ENCODE data around the gene RNF130. TPM values are rescaled to one million over a fixed set of nuclear protein-coding genes. Genes with fewer than 3 reads are reported as not detected.

RNF130 gene
- total and polyA plus RNA-seq, 3 experiments from 2014 or later, result 15.7 to 22.7 (median 15.9) TPM

- CTCF ChIA-PET, result interaction anchor here (0.9 to 1.6 kb wide), 2 partner anchors 112 to 146 kb away, joined by 3 read pairs; no protein-coding TSS in a partner anchor
These were observed 157.4 kb downstream of the RNF130 start for GRCh38 chr5:179914032-179914755.

GRCh38 chr5:179913461-179913860 is 158.1 kb downstream of the RNF130 start:
- Histone ChIP-seq H3K4me1 (ENCODE audit: insufficient read depth, low read length) (peaks cover 2% of the 10 kb centered on the region), H3K27me3 (ENCODE audit: insufficient read depth, low read length, poor library complexity, severe bottlenecking) (no peaks in the 10 kb centered on the region), H3K9me3 (ENCODE audit: low read length) (no peaks in the 10 kb centered on the region), H3K4me3 (ENCODE audit: low read length) (no peak overlapping the region), H3K27ac (ENCODE audit: low read depth, low read length) (no peak overlapping the region), H3K36me3 (ENCODE audit: insufficient read depth, low read length) (no peaks in the 10 kb centered on the region)
- H3K4me3 Mint-ChIP-seq, result no peak overlapping the region
- POLR2A ChIA-PET, result no interaction called here
- peaks cover 0 to 4% (median 0%) of the 10 kb centered on the region in 3 donors for H3K36me3 Mint-ChIP-seq
- H3K4me1 Mint-ChIP-seq, result peaks cover 2 to 10% (median 6%) of the 10 kb centered on the region in 3 donors
- CTCF ChIA-PET, result interaction anchor here (1.6 kb wide), 1 partner anchor 111 kb away, joined by 3 read pairs; no protein-coding TSS in a partner anchor
- H3K27me3 Mint-ChIP-seq, result peaks cover 8 to 14% of the 10 kb centered on the region in 2 donors
- no peaks in the 10 kb centered on the region for H3K9me3 Mint-ChIP-seq
- no peak overlapping the region for H3K27ac Mint-ChIP-seq
- DNase-seq, result no peak

More at GRCh38 chr5:179914032-179914755, 157.4 kb downstream of the RNF130 start:
- H3K36me3 Mint-ChIP-seq, result peaks cover 0 to 4% (median 0%) of the 10 kb centered on the region in 3 donors
- Histone ChIP-seq H3K27me3 (ENCODE audit: insufficient read depth, low read length, poor library complexity, severe bottlenecking) (no peaks in the 10 kb centered on the region), H3K27ac (ENCODE audit: low read depth, low read length) (no peak overlapping the region), H3K4me3 (ENCODE audit: low read length) (no peak overlapping the region), H3K4me1 (ENCODE audit: insufficient read depth, low read length) (no peaks in the 10 kb centered on the region), H3K36me3 (ENCODE audit: insufficient read depth, low read length) (no peaks in the 10 kb centered on the region), H3K9me3 (ENCODE audit: low read length) (no peaks in the 10 kb centered on the region)
- peaks cover 8 to 14% of the 10 kb centered on the region in 2 donors for H3K27me3 Mint-ChIP-seq
- H3K4me3 Mint-ChIP-seq, result no peak overlapping the region
- POLR2A ChIA-PET, result no interaction called here
- DNase-seq, result no peak
- H3K27ac Mint-ChIP-seq, result peak overlapping the region in 1 of 8 donors; percentile 60
- no peaks in the 10 kb centered on the region for H3K9me3 Mint-ChIP-seq
- H3K4me1 Mint-ChIP-seq, result peaks cover 0 to 6% (median 6%) of the 10 kb centered on the region in 3 donors

- no peaks in the 10 kb centered on the region for H3K36me3 ChIP-seq (ENCODE audit: insufficient read depth, low read length)
- H3K9me3 ChIP-seq (ENCODE audit: low read length), result no peaks in the 10 kb centered on the region
- ChIA-PET POLR2A (no interaction called here), CTCF (interaction anchor here (1.6 kb wide), 1 partner anchor 111 kb away, joined by 3 read pairs; no protein-coding TSS in a partner anchor)
- peak overlapping the region in 1 of 8 donors; percentile 72 for H3K27ac Mint-ChIP-seq
- peaks cover 7% of the 10 kb centered on the region for H3K4me1 ChIP-seq (ENCODE audit: insufficient read depth, low read length)
- peaks cover 5 to 10% of the 10 kb centered on the region in 2 donors for H3K27me3 Mint-ChIP-seq
- H3K4me3 ChIP-seq (ENCODE audit: low read length), result no peak overlapping the region
- H3K4me3 Mint-ChIP-seq, result no peak overlapping the region
- H3K9me3 Mint-ChIP-seq, result no peaks in the 10 kb centered on the region
- peaks cover 0 to 4% (median 0%) of the 10 kb centered on the region in 3 donors for H3K36me3 Mint-ChIP-seq
- no peak for DNase-seq
- no peak overlapping the region for H3K27ac ChIP-seq (ENCODE audit: low read depth, low read length)
- H3K27me3 ChIP-seq (ENCODE audit: insufficient read depth, low read length, poor library complexity, severe bottlenecking), result no peaks in the 10 kb centered on the region
- peaks cover 2 to 10% (median 6%) of the 10 kb centered on the region in 3 donors for H3K4me1 Mint-ChIP-seq
These were observed 158.6 kb downstream of the RNF130 start for GRCh38 chr5:179912951-179913350.

GRCh38 chr5:179912386-179912785 is 159.2 kb downstream of the RNF130 start:
- Histone ChIP-seq H3K27me3 (ENCODE audit: insufficient read depth, low read length, poor library complexity, severe bottlenecking) (no peaks in the 10 kb centered on the region), H3K27ac (ENCODE audit: low read depth, low read length) (no peak overlapping the region), H3K4me3 (ENCODE audit: low read length) (no peak overlapping the region), H3K9me3 (ENCODE audit: low read length) (no peaks in the 10 kb centered on the region), H3K4me1 (ENCODE audit: insufficient read depth, low read length) (peaks cover 7% of the 10 kb centered on the region), H3K36me3 (ENCODE audit: insufficient read depth, low read length) (no peaks in the 10 kb centered on the region)
- CTCF ChIA-PET, result no interaction called here
- Mint-ChIP-seq H3K4me3 (no peak overlapping the region), H3K9me3 (no peaks in the 10 kb centered on the region), H3K36me3 (peaks cover 0 to 4% (median 0%) of the 10 kb centered on the region in 3 donors), H3K4me1 (peaks cover 2 to 10% (median 6%) of the 10 kb centered on the region in 3 donors), H3K27ac (no peak overlapping the region), H3K27me3 (peaks cover 4 to 8% of the 10 kb centered on the region in 2 donors)
- DNase-seq, result no peak
- POLR2A ChIA-PET, result no interaction called here

- H3K9me3 ChIP-seq (ENCODE audit: low read length), result no peaks in the 10 kb centered on the region
- Mint-ChIP-seq H3K4me1 (peaks cover 15 to 30% (median 16%) of the 10 kb centered on the region in 3 donors), H3K27ac (peak overlapping the region in 2 of 8 donors; percentile 37 to 61), H3K27me3 (no peaks in the 10 kb centered on the region), H3K36me3 (peaks cover 0 to 10% (median 6%) of the 10 kb centered on the region in 3 donors), H3K9me3 (no peaks in the 10 kb centered on the region), H3K4me3 (peak overlapping the region in 6 of 7 donors; percentile 5 to 86 (median 62))
- no peaks in the 10 kb centered on the region for H3K36me3 ChIP-seq (ENCODE audit: insufficient read depth, low read length)
- POLR2A ChIA-PET, result interaction anchor here (0.6 kb wide), 1 partner anchor 197 kb away, joined by 4 read pairs; no protein-coding TSS in a partner anchor
- H3K4me3 ChIP-seq (ENCODE audit: low read length), result no peak overlapping the region
- CTCF ChIA-PET, result interaction anchor here (1.5 to 5.7 kb wide), 2 partner anchors 8 to 107 kb away, joined by 6 to 37 read pairs; no protein-coding TSS in a partner anchor
- H3K27ac ChIP-seq (ENCODE audit: low read depth, low read length), result no peak overlapping the region
- no peak for DNase-seq
- H3K27me3 ChIP-seq (ENCODE audit: insufficient read depth, low read length, poor library complexity, severe bottlenecking), result no peaks in the 10 kb centered on the region
- peaks cover 17% of the 10 kb centered on the region for H3K4me1 ChIP-seq (ENCODE audit: insufficient read depth, low read length)
These were observed 162.3 kb downstream of the RNF130 start for GRCh38 chr5:179909224-179909623.

GRCh38 chr5:179908528-179908927 is 163.0 kb downstream of the RNF130 start:
- ChIA-PET CTCF (interaction anchor here (0.6 to 5.7 kb wide), 12 partner anchors 8 to 176 kb away, joined by 3 to 37 read pairs (median 4); partner anchors contain the start of genes MAML1 and SQSTM1), POLR2A (no interaction called here)
- no peaks in the 10 kb centered on the region for H3K36me3 ChIP-seq (ENCODE audit: insufficient read depth, low read length)
- Mint-ChIP-seq H3K4me3 (peak overlapping the region; percentile 59 to 91 (median 82)), H3K36me3 (peaks cover 0 to 15% (median 9%) of the 10 kb centered on the region in 3 donors), H3K9me3 (no peaks in the 10 kb centered on the region), H3K27ac (peak overlapping the region in 3 of 8 donors; percentile 9 to 77 (median 77)), H3K27me3 (no peaks in the 10 kb centered on the region), H3K4me1 (peaks cover 16 to 30% (median 16%) of the 10 kb centered on the region in 3 donors)
- no peak overlapping the region for H3K27ac ChIP-seq (ENCODE audit: low read depth, low read length)
- H3K9me3 ChIP-seq (ENCODE audit: low read length), result no peaks in the 10 kb centered on the region
- peaks cover 17% of the 10 kb centered on the region for H3K4me1 ChIP-seq (ENCODE audit: insufficient read depth, low read length)
- no peak for DNase-seq
- H3K27me3 ChIP-seq (ENCODE audit: insufficient read depth, low read length, poor library complexity, severe bottlenecking), result no peaks in the 10 kb centered on the region
- H3K4me3 ChIP-seq (ENCODE audit: low read length), result no peak overlapping the region

- no peaks in the 10 kb centered on the region for H3K9me3 ChIP-seq (ENCODE audit: low read length)
- no peaks in the 10 kb centered on the region for H3K27me3 ChIP-seq (ENCODE audit: insufficient read depth, low read length, poor library complexity, severe bottlenecking)
- ChIA-PET CTCF (interaction anchor here (0.6 to 5.7 kb wide), 14 partner anchors 9 to 175 kb away, joined by 3 to 37 read pairs (median 4); partner anchors contain the start of genes MAML1 and SQSTM1), POLR2A (no interaction called here)
- H3K27ac Mint-ChIP-seq, result peak within 1 kb of the TSS; percentile 72 to 92 (median 78)
- H3K4me3 Mint-ChIP-seq, result peak within 1 kb of the TSS; percentile 84 to 91 (median 86)
- peak within 1 kb of the TSS; percentile 51 for H3K27ac ChIP-seq (ENCODE audit: low read depth, low read length)
- no peaks in the 10 kb centered on the region for H3K36me3 ChIP-seq (ENCODE audit: insufficient read depth, low read length)
- no peaks in the 10 kb centered on the region for H3K9me3 Mint-ChIP-seq
- no peaks in the 10 kb centered on the region for H3K27me3 Mint-ChIP-seq
- peaks cover 0 to 22% (median 10%) of the 10 kb centered on the region in 3 donors for H3K36me3 Mint-ChIP-seq
- peak within 1 kb of the TSS; percentile 44 for H3K4me3 ChIP-seq (ENCODE audit: low read length)
- peak; percentile 65 to 80 (median 74) for DNase-seq
- peaks cover 17% of the 10 kb centered on the region for H3K4me1 ChIP-seq (ENCODE audit: insufficient read depth, low read length)
- H3K4me1 Mint-ChIP-seq, result peaks cover 16 to 30% (median 17%) of the 10 kb centered on the region in 3 donors
These were observed 163.8 kb downstream of the RNF130 start, which contains the start of gene TBC1D9B for GRCh38 chr5:179907556-179908324. Gene TBC1D9B (minus strand): TSS chr5:179907897. CDS start chr5:179907821, 76 bp downstream.
